ENCODE data around the gene CHKB.
"Not testable (repeated sequence)": the region's sequence is repeated elsewhere in the genome, so short reads cannot be mapped to it uniquely, and the experiment has no call there.

CHKB gene

GRCh38 chr22:50611341-50612060, 28.9 kb upstream of the CHKB start:
- no peak for DNase-seq

GRCh38 chr22:50610581-50610980, 27.9 kb upstream of the CHKB start:
- no peak for DNase-seq

GRCh38 chr22:50610041-50610451, 27.4 kb upstream of the CHKB start:
- no peak for DNase-seq

- DNase-seq = no peak
Measured at GRCh38 chr22:50609599-50609998, 26.9 kb upstream of the CHKB start.

GRCh38 chr22:50608996-50609395, 26.3 kb upstream of the CHKB start:
- no peak for DNase-seq

- DNase-seq = not testable (repeated sequence)
Measured at GRCh38 chr22:50608058-50608840, 25.6 kb upstream of the CHKB start.

GRCh38 chr22:50607659-50608020, 25.0 kb upstream of the CHKB start:
- DNase-seq = no peak

- no peak for DNase-seq
Measured at GRCh38 chr22:50606946-50607658, 24.5 kb upstream of the CHKB start.

GRCh38 chr22:50606165-50606945, 23.7 kb upstream of the CHKB start:
- no peak for DNase-seq

GRCh38 chr22:50605613-50606074, 23.0 kb upstream of the CHKB start:
- DNase-seq = no peak

GRCh38 chr22:50605002-50605612, 22.5 kb upstream of the CHKB start:
- no peak for DNase-seq

GRCh38 chr22:50604256-50605001, 21.8 kb upstream of the CHKB start:
- no peak for DNase-seq

GRCh38 chr22:50603511-50604255, 21.0 kb upstream of the CHKB start:
- DNase-seq = no peak

- no peak for DNase-seq
Measured at GRCh38 chr22:50602338-50602700, 19.7 kb upstream of the CHKB start.

- DNase-seq = no peak
Measured at GRCh38 chr22:50601669-50602337, 19.2 kb upstream of the CHKB start.

- no peak for DNase-seq
Measured at GRCh38 chr22:50600967-50601668, 18.5 kb upstream of the CHKB start.

- no peak for DNase-seq
Measured at GRCh38 chr22:50600538-50600937, 17.9 kb upstream of the CHKB start, which contains the start of gene MAPK8IP2. MAPK8IP2 (plus strand) TSS chr22:50600793; CDS start chr22:50600819, 26 bp downstream.

- DNase-seq = no peak
Measured at GRCh38 chr22:50599816-50600455, 17.3 kb upstream of the CHKB start.

- DNase-seq = no peak
Measured at GRCh38 chr22:50597097-50597496, 14.4 kb upstream of the CHKB start.
